Fibroblast of skin of left quadriceps (primary cell): Measurements from ENCODE around the gene SOAT1.
A peak's percentile ranks its signal among the peaks of the same experiment; 100 is the strongest.
"Not testable (repeated sequence)": the region's sequence is repeated elsewhere in the genome, so short reads cannot be mapped to it uniquely, and the experiment has no call there.

Experiments used
- DNase-seq, 2 experiments: peaks; one replicate each; pipeline ENCODE4 v3.0.0-alpha.2; 2013; ENCODE audit warnings: low read depth in 2 of 2

Gene SOAT1

DNA sequence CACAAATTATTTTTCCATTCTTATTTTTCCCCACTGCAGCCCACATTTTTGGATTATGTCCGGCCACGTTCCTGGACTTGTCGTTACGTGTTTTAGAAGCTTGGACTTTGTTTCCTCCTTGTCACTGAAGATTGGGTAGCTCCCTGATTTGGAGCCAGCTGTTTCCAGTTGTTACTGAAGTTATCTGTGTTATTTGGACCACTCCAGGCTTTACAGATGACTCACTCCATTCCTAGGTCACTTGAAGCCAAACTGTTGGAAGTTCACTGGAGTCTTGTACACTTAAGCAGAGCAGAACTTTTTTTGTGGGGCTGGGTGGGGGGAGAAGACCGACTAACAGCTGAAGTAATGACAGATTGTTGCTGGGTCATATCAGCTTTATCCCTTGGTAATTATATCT lies 59.9 kb downstream of the SOAT1 start:
- peak; percentile 39 to 43 for DNase-seq

DNA sequence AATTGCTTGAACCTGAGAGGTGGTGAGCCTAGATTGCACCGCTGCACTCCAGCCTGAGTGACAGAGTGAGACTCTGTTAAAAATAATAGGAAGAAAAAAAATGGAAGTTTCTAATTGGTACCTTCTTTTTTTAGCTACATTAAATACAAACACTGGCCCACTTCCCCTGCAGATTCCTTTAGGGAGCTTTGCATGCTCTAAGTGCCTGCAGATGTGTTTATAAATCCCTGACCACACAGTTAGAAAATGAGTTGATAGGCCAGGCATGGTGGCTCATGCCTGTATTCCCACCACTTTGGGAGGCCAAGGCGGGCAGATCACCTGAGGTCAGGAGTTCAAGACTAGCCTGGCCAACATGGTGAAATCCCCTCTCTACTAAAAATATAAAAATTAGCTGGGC lies 68.0 kb downstream of the SOAT1 start:
- peak; percentile 14 to 22 for DNase-seq

DNA sequence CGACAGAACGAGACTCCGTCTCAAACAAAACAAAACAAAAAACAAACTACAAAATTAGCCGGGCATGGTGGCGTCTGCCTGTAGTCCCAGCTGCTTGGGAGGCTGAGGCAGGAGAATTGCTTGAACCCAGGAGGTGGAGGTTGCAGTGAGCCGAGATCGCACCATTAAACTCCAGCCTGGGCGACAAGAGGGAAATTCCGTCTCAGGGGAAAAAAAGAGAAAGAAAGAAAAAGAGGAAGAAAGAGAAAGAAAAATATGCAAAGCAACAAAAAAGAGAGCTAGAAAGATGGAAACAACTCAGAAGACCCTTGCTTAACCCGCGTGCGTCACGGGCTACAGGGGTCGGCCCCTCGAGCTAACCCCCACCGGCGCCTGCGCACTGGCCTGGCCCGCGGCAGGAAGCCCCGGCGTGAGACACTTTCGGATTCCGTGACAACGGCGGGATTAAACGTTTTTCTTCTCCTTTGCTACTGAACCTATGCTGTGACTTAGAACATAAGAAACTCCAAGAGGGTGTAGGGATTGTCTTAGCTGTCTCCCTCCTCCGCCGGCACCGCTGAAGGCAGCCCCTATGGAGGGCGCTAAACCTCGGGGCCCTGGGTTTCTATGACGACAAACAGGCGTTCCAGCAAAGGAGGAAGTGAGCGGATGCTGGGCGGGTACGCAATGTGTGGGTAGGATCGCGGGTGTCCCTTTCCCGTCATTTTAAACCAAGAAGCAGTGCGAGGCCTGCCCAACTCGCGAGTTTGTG lies 71.9 kb downstream of the SOAT1 start, which contains the start of gene AXDND1:
TSS of gene AXDND1 (plus strand) at position 630 of the 751 bp plus-strand sequence. CDS start 539 bp downstream, outside the sequence.
- DNase-seq: peak; percentile 73 to 74

GRCh38 chr1:179366093-179366800 lies 72.7 kb downstream of the SOAT1 start:
- no peak for DNase-seq

DNA sequence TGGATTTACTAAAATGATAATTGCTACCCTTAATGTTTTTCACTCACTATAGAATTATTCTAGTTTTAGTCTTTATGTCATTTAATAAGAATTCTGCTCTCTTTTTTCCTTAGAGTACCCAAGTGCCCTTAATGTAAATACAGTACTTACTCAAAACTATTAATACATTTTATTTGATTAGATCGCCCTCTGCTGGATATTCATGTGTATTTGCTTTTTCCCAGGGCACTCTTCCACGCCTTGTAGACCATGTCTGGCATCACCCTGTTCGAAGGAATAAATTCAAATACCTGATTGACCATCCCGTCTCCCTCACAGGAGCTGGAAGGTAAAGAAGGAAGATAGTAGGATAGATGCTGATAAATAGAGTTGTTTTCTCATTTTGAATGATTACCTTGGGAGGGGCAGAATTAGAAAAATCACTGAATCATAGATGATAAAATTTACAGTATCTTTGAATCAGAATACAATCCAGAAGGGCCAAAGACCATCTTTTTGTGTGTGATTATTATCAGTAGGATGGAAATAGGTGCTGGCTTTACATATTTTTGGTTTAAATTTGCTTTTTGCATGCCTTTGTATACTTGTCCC lies 76.2 kb downstream of the SOAT1 start:
- peak; percentile 44 to 49 for DNase-seq

DNA sequence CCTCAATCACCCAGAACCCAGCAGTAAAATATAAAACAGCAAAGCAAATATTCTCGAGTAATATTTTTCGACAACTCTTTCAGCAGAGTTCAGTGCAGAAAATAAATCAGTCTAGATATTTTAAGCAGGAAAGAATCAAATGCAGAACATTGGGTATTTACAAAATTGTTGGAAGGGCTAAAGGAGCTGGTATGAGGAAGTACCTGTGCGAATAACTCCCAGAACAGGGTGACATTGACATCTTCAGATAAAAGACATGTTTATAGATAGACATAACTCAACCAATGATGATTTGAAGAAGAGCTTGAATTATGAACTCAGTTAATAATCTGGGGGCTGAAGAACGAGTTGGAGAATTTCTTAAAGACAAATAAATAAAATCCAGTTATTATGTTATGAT lies 78.6 kb downstream of the SOAT1 start:
- no peak for DNase-seq

GRCh38 chr1:179376223-179376622 lies 82.6 kb downstream of the SOAT1 start:
- DNase-seq: no peak

GRCh38 chr1:179380299-179380698 lies 86.7 kb downstream of the SOAT1 start:
- no peak for DNase-seq

DNA sequence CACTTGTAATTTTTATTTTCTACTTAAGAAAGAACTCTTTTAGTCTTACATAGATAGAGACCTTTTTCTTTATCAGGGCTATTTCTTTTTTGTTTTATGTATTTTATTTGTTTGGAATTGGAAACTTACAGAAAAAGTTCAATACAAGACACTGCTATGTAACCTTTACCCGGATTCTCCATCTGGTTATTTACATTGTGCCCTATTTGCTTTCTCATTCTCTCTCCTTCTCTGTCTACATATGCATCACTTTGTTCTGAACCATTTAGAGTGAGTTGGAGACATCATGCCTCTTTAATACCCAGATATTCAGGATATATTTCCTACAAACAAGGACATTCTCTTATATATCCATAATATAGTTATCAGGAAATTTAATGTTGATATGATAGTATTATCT lies 90.4 kb downstream of the SOAT1 start:
- DNase-seq: no peak

- no peak for DNase-seq
Observed at GRCh38 chr1:179385510-179385909, 91.9 kb downstream of the SOAT1 start.

DNA sequence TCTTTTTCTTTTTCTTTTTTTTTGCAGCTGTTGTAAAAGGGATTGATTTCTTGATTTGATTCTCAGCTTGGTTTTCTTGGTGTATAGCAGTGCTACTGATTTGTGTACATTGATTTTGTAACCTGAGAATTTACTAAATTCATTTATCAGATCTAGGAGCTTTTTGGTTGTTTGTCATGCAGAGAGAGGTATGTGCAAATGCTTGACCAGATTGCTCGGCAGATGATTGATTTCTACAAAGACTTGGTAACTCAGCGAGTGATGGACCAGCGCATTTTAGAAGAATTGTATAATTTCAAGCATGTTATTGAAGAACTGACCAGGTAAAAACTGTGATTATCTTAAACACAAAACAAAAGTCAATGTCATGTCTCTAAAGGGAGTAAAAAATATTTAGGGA lies 100.1 kb downstream of the SOAT1 start:
- no peak for DNase-seq

DNA sequence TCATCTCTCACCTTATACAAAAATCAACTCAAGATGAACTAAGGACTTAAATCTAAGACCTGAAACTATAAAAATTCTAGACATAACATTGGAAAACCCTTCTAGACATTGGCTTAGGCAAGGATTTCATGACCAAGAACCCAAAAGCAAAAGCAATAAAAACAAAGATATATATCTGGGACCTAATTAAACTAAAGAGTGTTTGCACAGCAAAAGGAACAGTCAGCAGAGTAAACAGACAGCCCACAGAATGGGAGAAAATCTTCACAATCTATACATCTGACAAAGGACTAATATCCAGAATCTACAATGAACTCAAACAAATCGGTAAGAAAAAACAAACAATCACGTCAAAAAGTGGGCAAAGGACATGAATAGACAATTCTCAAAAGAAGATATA lies 105.8 kb downstream of the SOAT1 start:
- DNase-seq: not testable (repeated sequence)
